ENCODE results near the gene RASSF3.

DNA sequence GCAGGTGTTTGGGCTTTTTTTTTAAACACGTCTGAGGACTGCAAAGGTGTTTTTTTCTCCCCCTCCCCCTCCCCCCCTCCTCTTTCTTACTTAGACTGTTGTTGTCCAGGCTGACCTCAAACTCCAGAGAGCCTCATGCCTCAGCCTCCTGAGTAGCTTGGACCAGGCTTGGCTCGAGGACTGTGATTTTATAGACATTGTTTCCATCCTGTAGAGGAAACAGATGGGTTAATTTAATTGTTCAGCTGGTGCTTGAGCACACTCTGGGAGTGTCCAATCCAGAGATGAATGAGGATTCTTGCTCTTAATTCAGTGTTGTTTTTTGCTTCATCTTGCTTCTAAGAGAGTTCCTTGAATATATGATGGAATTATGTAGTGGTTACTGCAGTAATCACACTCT lies 42.1 kb downstream of the RASSF3 start:
- TF ChIP-seq, protein P1, sequence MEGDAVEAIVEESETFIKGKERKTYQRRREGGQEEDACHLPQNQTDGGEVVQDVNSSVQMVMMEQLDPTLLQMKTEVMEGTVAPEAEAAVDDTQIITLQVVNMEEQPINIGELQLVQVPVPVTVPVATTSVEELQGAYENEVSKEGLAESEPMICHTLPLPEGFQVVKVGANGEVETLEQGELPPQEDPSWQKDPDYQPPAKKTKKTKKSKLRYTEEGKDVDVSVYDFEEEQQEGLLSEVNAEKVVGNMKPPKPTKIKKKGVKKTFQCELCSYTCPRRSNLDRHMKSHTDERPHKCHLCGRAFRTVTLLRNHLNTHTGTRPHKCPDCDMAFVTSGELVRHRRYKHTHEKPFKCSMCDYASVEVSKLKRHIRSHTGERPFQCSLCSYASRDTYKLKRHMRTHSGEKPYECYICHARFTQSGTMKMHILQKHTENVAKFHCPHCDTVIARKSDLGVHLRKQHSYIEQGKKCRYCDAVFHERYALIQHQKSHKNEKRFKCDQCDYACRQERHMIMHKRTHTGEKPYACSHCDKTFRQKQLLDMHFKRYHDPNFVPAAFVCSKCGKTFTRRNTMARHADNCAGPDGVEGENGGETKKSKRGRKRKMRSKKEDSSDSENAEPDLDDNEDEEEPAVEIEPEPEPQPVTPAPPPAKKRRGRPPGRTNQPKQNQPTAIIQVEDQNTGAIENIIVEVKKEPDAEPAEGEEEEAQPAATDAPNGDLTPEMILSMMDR (IDR thresholded peaks at IDR 0.05 in 4 of 5, conservative IDR thresholded peaks at IDR 0.05 in 1 of 5): no peak
- no peak for TF ChIP-seq POLR2A (IDR thresholded peaks at IDR 0.05)
